GM12874 (cell line): ENCODE results near the gene DNM2.

ENCODE experiments used
- CTCF ChIP-seq: IDR thresholded peaks from 2 replicates; pipeline ENCODE4 v1.5.1; 2011; ENCODE audit warnings: low read depth, mild to moderate bottlenecking, control low read depth, low read length, moderate library complexity; ENCODE audit not compliant: insufficient read depth

Gene DNM2

GRCh38 chr19:10774893-10775292, 57.0 kb downstream of the DNM2 start:
- no peak for TF ChIP-seq CTCF

GRCh38 chr19:10776900-10777650, 59.2 kb downstream of the DNM2 start:
- TF ChIP-seq CTCF, result no peak

GRCh38 chr19:10780368-10780767, 62.5 kb downstream of the DNM2 start:
- no peak for TF ChIP-seq CTCF

- no peak for TF ChIP-seq CTCF
Measured at GRCh38 chr19:10782795-10783194, 64.9 kb downstream of the DNM2 start.

GRCh38 chr19:10784257-10784656, 66.4 kb downstream of the DNM2 start:
- TF ChIP-seq CTCF, result no peak

- no peak for TF ChIP-seq CTCF
Measured at GRCh38 chr19:10788146-10788545, 70.3 kb downstream of the DNM2 start.

GRCh38 chr19:10789866-10790265, 72.0 kb downstream of the DNM2 start:
- no peak for TF ChIP-seq CTCF
